ENCODE measurements around the gene CYP2E1.
"Not testable (repeated sequence)": the region's sequence is repeated elsewhere in the genome, so short reads cannot be mapped to it uniquely, and the experiment has no call there.

Gene CYP2E1

DNA sequence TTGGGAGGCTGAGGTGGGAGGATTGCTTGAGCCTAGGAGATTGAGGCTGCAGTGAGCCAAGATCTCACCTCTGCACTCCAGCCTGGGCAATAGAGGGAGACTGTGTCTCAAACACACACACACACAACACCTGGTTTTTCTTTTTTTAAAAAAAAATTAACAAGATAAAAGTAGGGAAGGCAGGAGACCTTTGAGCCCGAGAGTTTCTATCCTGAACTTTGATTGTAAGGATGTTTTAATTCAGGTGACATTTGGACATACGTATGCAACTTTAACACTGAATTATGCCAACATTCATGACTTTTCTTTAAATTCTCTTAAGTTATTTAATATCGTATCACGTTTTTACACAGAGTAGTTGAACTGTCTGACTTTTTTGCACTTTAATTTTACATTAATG is 11.7 kb upstream of the CYP2E1 start:
- DNase-seq (ENCODE audit: low read depth), result no peak
- no peak overlapping the region for H3K4me3 ChIP-seq (ENCODE audit: low read depth, low read length)
- TF ChIP-seq, protein P1, sequence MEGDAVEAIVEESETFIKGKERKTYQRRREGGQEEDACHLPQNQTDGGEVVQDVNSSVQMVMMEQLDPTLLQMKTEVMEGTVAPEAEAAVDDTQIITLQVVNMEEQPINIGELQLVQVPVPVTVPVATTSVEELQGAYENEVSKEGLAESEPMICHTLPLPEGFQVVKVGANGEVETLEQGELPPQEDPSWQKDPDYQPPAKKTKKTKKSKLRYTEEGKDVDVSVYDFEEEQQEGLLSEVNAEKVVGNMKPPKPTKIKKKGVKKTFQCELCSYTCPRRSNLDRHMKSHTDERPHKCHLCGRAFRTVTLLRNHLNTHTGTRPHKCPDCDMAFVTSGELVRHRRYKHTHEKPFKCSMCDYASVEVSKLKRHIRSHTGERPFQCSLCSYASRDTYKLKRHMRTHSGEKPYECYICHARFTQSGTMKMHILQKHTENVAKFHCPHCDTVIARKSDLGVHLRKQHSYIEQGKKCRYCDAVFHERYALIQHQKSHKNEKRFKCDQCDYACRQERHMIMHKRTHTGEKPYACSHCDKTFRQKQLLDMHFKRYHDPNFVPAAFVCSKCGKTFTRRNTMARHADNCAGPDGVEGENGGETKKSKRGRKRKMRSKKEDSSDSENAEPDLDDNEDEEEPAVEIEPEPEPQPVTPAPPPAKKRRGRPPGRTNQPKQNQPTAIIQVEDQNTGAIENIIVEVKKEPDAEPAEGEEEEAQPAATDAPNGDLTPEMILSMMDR (IDR thresholded peaks at IDR 0.05; ENCODE audit: insufficient read depth, low read depth, low read length, missing control alignments), result no peak

DNA sequence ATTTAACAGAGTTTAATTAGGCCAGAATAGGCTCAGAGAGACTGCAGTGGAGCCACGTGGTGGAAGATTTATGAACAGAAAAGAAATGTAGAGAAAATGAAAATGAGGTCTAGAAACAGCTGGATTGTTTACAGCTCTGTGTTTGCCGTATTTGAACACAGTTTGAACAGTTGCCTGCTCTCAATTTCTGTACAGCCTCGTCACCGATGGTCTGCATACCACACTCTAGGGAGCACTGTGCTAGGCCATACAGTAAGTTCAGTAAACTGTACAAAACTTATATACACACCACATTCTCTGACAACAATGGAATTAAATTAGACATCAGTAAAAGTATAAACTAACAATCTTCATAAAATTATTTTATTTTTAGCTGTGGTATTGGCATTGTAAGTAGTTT is 11.1 kb upstream of the CYP2E1 start:
- no peak for DNase-seq (ENCODE audit: low read depth)
- H3K4me3 ChIP-seq (ENCODE audit: low read depth, low read length), result no peak overlapping the region
- TF ChIP-seq, protein P1 (IDR thresholded peaks at IDR 0.05; ENCODE audit: insufficient read depth, low read depth, low read length, missing control alignments), result no peak

DNA sequence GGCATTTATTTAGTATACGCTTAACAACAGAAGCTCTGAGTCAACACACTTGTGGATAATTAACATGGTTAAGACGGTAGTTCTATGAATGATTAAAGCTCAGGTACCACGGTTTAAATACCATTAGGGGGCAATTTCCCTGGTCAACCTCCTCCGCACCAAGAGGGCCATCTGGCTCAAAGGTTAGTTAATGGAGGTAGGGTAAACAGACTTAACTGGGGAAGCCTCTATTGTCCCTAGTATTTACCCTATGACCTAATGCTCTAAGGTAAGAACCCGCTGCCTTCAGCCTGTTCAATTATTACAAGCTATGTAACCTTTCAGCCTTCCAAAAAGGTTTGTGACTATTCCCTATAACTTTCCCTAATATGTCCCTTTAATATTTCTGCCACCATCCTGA is 8.6 kb upstream of the CYP2E1 start:
- DNase-seq (ENCODE audit: low read depth); H3K4me3 ChIP-seq (ENCODE audit: low read depth, low read length): not testable (repeated sequence)

DNA sequence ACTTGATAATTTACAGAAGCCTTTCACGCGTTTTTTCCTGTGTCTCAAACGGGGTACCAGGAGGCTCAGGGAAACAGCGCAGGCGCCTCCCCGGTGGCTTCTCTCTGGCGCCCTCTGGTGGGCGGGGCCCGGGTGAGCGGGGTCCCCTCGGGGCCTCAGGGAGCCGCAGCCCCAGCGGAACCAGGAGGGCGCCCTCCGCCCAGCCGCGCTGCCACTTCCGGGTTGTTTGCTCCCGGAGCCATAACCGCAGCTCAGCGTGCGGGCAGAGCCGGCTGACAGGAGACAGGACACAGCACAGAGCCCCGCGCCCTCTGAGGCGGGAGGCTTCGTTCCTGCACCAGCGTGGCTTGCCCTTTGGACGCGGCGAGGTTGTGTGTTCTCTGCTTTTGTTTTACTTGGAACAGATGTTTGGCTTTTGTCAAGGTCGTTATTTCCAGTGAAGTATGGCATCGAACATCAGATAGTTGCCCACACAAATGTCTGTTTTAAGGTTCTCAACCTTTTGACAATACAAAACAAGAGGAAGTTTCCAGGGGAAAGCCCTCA is 6.9 kb upstream of the CYP2E1 start:
- TF ChIP-seq, protein P1 (IDR thresholded peaks at IDR 0.05; ENCODE audit: insufficient read depth, low read depth, low read length, missing control alignments), result peak; percentile 84
- peak; percentile 79 for DNase-seq (ENCODE audit: low read depth)
- H3K4me3 ChIP-seq (ENCODE audit: low read depth, low read length), result peak overlapping the region; percentile 41

DNA sequence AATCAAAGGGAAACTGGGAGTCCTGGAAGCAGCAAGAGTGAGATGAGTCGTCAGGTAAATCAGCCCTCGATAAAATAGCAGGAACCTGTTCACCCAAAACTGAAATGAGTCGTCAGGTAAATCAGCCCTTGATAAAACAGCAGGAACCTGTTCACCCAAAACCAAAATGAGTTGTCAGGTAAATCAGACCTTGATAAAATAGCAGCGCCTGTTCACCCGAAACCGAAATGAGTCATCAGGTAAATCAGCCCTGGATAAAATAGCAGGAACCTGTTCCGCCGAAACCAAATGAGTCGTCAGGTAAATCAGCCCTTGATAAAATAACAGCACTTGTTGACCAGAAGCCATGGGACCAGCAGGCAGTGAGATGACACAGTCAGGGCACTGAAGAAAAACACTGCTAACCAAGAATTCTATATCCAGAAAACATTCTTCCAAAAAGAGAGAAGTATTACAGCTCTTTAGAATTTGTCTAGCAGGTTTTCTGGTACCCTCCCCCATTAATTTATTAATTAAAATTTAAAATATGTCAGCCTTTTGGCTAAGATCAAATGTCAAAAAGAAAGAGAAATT is 3.4 kb upstream of the CYP2E1 start:
- TF ChIP-seq, protein P1 (IDR thresholded peaks at IDR 0.05; ENCODE audit: insufficient read depth, low read depth, low read length, missing control alignments), result no peak
- no peak for DNase-seq (ENCODE audit: low read depth)
- H3K4me3 ChIP-seq (ENCODE audit: low read depth, low read length), result no peak overlapping the region

DNA sequence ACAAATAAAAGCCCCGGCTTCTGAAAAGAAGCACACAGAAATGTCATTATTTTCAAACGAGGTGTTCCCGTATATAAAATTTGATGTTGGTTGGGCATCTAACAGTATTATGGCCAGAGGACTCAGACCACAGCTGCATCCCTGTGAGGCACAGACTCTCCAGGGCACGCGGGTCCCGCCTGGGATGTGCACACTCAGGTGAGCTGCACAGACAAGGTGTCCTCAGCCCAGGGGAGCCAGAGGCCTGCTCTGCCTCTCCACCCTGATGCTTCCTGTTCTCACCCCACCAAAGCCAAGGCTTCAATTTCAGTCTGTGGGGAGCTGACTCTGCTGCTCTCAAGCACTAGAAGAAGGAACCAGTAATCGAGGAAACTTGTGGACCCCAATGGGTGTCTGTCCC is 1.7 kb upstream of the CYP2E1 start:
- no peak for DNase-seq (ENCODE audit: low read depth)
- TF ChIP-seq, protein P1 (IDR thresholded peaks at IDR 0.05; ENCODE audit: insufficient read depth, low read depth, low read length, missing control alignments), result no peak
- no peak overlapping the region for H3K4me3 ChIP-seq (ENCODE audit: low read depth, low read length)

DNA sequence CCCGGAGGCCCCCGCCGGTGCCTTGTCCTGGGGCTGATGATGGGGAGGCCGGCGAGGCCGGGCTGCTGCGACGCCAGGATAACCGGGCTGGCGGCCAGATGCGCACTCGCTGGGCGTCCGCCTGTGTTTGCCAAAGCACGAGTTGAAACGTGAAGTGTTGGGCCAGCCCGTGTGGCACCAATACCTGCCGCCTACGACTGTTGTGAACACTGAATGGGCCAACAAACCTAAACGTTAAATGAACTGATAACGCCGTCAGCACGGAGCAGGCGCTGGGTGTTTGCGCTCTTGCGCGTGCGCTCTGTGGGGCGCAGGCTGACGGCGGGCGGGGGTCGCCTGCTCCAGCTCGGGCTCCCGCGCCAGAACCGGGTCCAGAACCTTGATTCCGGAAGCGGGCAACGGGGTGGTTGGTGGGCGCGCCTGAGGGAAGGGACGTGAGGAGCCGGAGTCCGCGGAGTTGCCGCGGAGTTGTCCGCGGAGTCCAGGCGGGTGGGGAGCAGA is 658 bp downstream of the CYP2E1 start:
- no peak for DNase-seq (ENCODE audit: low read depth)
- TF ChIP-seq, protein P1 (IDR thresholded peaks at IDR 0.05; ENCODE audit: insufficient read depth, low read depth, low read length, missing control alignments), result no peak

More for the DNA sequence above, 658 bp downstream of the CYP2E1 start:
- no peak overlapping the region for H3K4me3 ChIP-seq (ENCODE audit: low read depth, low read length)

All from GM12865 (cell line).